Testis (tissue), 5 donors: ENCODE data around the gene VPS8. TPM values are rescaled to one million over a fixed set of nuclear protein-coding genes. Genes with fewer than 3 reads are reported as not detected.

Source experiments
- DNase-seq: peaks from one replicate; pipeline ENCODE4 v3.0.0-alpha.2; 2019
- H3K27ac ChIP-seq, 2 donors: fragments of 200-600 bp; sonication (generic); one replicate each; pipeline ENCODE4 v1.5.1; 2019
- H3K27me3 ChIP-seq: fragments of 200-600 bp; sonication (generic); one replicate; pipeline ENCODE4 v1.5.1; 2019
- H3K36me3 ChIP-seq: fragments of 200-600 bp; sonication (generic); one replicate; pipeline ENCODE4 v1.5.1; 2017; ENCODE audit warnings: low read depth; ENCODE audit errors: missing control alignments
- H3K4me1 ChIP-seq: fragments of 200-600 bp; sonication (generic); one replicate; pipeline ENCODE4 v1.5.1; 2019
- H3K4me3 ChIP-seq, 2 donors: fragments of 200-600 bp; sonication (generic); one replicate each; pipeline ENCODE4 v1.5.1; 2017 to 2019
- H3K9me3 ChIP-seq: fragments of 200-600 bp; sonication (generic); one replicate; pipeline ENCODE4 v1.5.1; 2017
- POLR2A ChIP-seq: fragments of 450-650 bp; IDR thresholded peaks from one replicate; pipeline ENCODE4 v1.6.1; 2017; ENCODE audit warnings: antibody characterized with exemption, mild to moderate bottlenecking, moderate library complexity
- WGBS, 2 donors: methylation state at CpG; one replicate each; pipeline ENCODE4 v1.1.5; 2018; 5-methylcytosine and 5-hydroxymethylcytosine counted together
- intact Hi-C: fragments of 100-400 bp; cut with DNase I; formaldehyde crosslinking; loops from one replicate; pipeline ENCODE4 v1.15.1; 2023; ENCODE audit warnings: low total_unique reads
- long read RNA-seq, 2 donors: transcript quantifications; one replicate each; lab custom pipeline, GENCODE V29; 2026
- polyA plus RNA-seq: library from polyadenylated mRNA; stranded (reverse); fragments of 350-450 nt; fragmentation: Illumina TruSeq; extraction: RNeasy Lipid Tissue Mini Kit (QIAGEN cat#74804); gene quantifications from one replicate; pipeline ENCODE4 v1.2.3, GENCODE V29; 2014; ENCODE audit warnings: low read depth, low replicate concordance; ENCODE audit not compliant: insufficient read depth
- total RNA-seq, 2 donors: library from RNA; depleted of rRNA; stranded (reverse); fragments of >200 nt; gene quantifications; one replicate each; pipeline ENCODE4 v1.2.3, GENCODE V29; 2016
- TF ChIP-seq, protein P1 (sequence below), 3 experiments: fragments of 450-650 bp in 2 of 3; fragments of 200-600 bp in 1 of 3; sonication (generic) in 1 of 3; IDR thresholded peaks; one replicate each; pipeline ENCODE4 v1.5.1; 2016 to 2019; ENCODE audit warnings: antibody characterized with exemption in 3 of 3, mild to moderate bottlenecking in 2 of 3, moderate library complexity in 1 of 3

VPS8 gene
- 100 to 1,000 TPM in 1 of 2 donors, 10 to 100 TPM in 1; 88.0 to 127 TPM for total RNA-seq
- polyA plus RNA-seq: 65.8 TPM
- long read RNA-seq, donor 1, full-length matches to known transcripts: 2 of 2 reads
- long read RNA-seq, donor 1, partial matches to known transcripts: 0 of 2 reads
- long read RNA-seq, donor 1, other reads (novel, unspliced or antisense): 0 of 2 reads
- long read RNA-seq, donor 2, full-length matches to known transcripts: 2 of 2 reads
- long read RNA-seq, donor 2, partial matches to known transcripts: 0 of 2 reads
- long read RNA-seq, donor 2, other reads (novel, unspliced or antisense): 0 of 2 reads

- Histone ChIP-seq H3K36me3 (no peaks in the 10 kb centered on the region), H3K4me1 (peaks cover 6% of the 10 kb centered on the region), H3K9me3 (no peaks in the 10 kb centered on the region), H3K27me3 (no peaks in the 10 kb centered on the region), H3K4me3 (peak within 1 kb of the TSS; percentile 80 to 81), H3K27ac (peak within 1 kb of the TSS; percentile 28 to 69)
- WGBS, 2 donors: 0 to 1% methylated on average over 34 to 50 of the region's 50 CpGs
- intact Hi-C loops: no loop called here
- TF ChIP-seq, protein P1, sequence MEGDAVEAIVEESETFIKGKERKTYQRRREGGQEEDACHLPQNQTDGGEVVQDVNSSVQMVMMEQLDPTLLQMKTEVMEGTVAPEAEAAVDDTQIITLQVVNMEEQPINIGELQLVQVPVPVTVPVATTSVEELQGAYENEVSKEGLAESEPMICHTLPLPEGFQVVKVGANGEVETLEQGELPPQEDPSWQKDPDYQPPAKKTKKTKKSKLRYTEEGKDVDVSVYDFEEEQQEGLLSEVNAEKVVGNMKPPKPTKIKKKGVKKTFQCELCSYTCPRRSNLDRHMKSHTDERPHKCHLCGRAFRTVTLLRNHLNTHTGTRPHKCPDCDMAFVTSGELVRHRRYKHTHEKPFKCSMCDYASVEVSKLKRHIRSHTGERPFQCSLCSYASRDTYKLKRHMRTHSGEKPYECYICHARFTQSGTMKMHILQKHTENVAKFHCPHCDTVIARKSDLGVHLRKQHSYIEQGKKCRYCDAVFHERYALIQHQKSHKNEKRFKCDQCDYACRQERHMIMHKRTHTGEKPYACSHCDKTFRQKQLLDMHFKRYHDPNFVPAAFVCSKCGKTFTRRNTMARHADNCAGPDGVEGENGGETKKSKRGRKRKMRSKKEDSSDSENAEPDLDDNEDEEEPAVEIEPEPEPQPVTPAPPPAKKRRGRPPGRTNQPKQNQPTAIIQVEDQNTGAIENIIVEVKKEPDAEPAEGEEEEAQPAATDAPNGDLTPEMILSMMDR (IDR thresholded peaks at IDR 0.05): peak; percentile 63 to 87 (median 77)
- TF ChIP-seq POLR2A: no peak
- peak; percentile 97 for DNase-seq
Measured at GRCh38 chr3:184811999-184812661, at the start of gene VPS8. VPS8 (plus strand) TSS chr3:184812166; CDS start chr3:184824633, 12,467 bp downstream.

DNA sequence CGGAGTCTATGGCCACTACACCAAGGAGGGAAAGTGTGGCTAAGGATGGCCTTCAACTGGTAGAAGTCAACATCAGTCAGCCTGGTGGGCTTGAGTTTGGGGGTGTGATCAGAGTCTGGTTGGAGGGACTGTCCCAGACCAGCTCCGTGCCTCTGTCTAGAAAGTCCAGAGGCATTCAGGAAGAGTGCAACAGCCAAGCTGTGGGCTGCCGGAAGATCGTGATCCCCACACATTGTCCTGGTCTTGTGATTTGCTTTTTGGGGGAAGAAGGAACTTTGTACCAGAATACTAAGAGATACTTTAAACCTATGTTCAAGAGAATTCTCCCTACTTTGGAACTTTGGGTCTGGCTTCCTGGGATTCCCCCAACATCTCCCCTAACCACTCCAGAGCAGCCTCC, 47.8 kb upstream of the VPS8 start:
- no peak for DNase-seq
- intact Hi-C loops: no loop called here
- H3K27ac ChIP-seq: no peak overlapping the region
- H3K9me3 ChIP-seq: no peaks in the 10 kb centered on the region
- no peak for TF ChIP-seq POLR2A
- TF ChIP-seq, protein P1 (IDR thresholded peaks at IDR 0.05): no peak
- H3K4me3 ChIP-seq: no peak overlapping the region
- H3K36me3 ChIP-seq: no peaks in the 10 kb centered on the region
- WGBS, 2 donors: 75 to 86% methylated on average over 4 of the region's 4 CpGs
- peaks cover 15% of the 10 kb centered on the region for H3K4me1 ChIP-seq
- H3K27me3 ChIP-seq: no peaks in the 10 kb centered on the region

- 85 to 89% methylated on average over 9 to 10 of the region's 10 CpGs for WGBS, 2 donors
- TF ChIP-seq, protein P1 (IDR thresholded peaks at IDR 0.05): no peak
- no peak for TF ChIP-seq POLR2A
- H3K4me3 ChIP-seq: no peak overlapping the region
- H3K27ac ChIP-seq: no peak overlapping the region
- intact Hi-C loops: no loop called here
- no peaks in the 10 kb centered on the region for H3K9me3 ChIP-seq
- no peaks in the 10 kb centered on the region for H3K27me3 ChIP-seq
- peaks cover 12% of the 10 kb centered on the region for H3K4me1 ChIP-seq
- no peaks in the 10 kb centered on the region for H3K36me3 ChIP-seq
- no peak for DNase-seq
Measured at GRCh38 chr3:184765047-184765729, 46.8 kb upstream of the VPS8 start.

DNA sequence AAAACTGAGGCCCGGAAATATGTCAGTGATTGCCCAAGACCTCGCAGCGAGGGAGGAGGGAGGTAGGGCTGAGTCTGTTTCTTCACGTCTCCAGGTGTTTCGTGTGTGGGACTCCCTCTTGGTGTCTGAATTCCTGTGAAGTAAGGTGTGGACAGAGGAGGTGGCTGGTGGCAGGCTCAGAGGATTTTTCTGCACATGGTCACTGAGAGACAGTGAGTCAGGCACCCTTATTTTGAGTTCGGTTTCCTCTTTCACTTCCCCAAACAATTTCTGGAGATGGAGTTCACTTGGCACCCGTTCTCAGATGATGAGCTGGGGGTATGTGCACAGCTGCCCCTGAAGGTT, 46.3 kb upstream of the VPS8 start:
- Histone ChIP-seq H3K9me3 (no peaks in the 10 kb centered on the region), H3K27ac (no peak overlapping the region), H3K4me1 (peaks cover 7% of the 10 kb centered on the region), H3K4me3 (no peak overlapping the region), H3K27me3 (no peaks in the 10 kb centered on the region), H3K36me3 (no peaks in the 10 kb centered on the region)
- intact Hi-C loops: no loop called here
- TF ChIP-seq, protein P1 (IDR thresholded peaks at IDR 0.05): no peak
- no peak for TF ChIP-seq POLR2A
- 82 to 84% methylated on average over 7 of the region's 7 CpGs for WGBS, 2 donors
- no peak for DNase-seq
